IMR-90 (cell line): ENCODE data around the gene RAB34.
"Not testable (repeated sequence)": the region's sequence is repeated elsewhere in the genome, so short reads cannot be mapped to it uniquely, and the experiment has no call there.

Source experiments
- CEBPB ChIP-seq: IDR thresholded peaks from 2 replicates; pipeline ENCODE4 v1.6.1; 2012; ENCODE audit warnings: low read depth, low read length, improper control_type of control experiment
- MAFK ChIP-seq: IDR thresholded peaks from 2 replicates; pipeline ENCODE4 v1.6.1; 2012; ENCODE audit warnings: low read depth, low read length, improper control_type of control experiment
- MXI1 ChIP-seq: IDR thresholded peaks from 2 replicates; pipeline ENCODE4 v1.6.1; 2012; ENCODE audit warnings: low read depth, mild to moderate bottlenecking, low read length, moderate library complexity, borderline replicate concordance
- POLR2A ChIP-seq: IDR thresholded peaks from 2 replicates; pipeline ENCODE4 v1.6.1; 2012; ENCODE audit warnings: mild to moderate bottlenecking, low read depth, low read length
- TF ChIP-seq, protein P1 (sequence below): fragments of 150-350 bp; IDR thresholded peaks from 2 replicates; pipeline ENCODE4 v1.6.1; 2016; ENCODE audit warnings: low read depth, mild to moderate bottlenecking, low read length, moderate library complexity, borderline replicate concordance
- TF ChIP-seq, protein P2 (sequence below): conservative IDR thresholded peaks from 2 replicates; pipeline ENCODE4 v1.5.1; 2012; ENCODE audit warnings: mild to moderate bottlenecking, low read depth, low read length, improper control_type of control experiment

GRCh38 chr17:28723836-28724499 is 6.3 kb upstream of the RAB34 start:
- TF ChIP-seq, protein P1, sequence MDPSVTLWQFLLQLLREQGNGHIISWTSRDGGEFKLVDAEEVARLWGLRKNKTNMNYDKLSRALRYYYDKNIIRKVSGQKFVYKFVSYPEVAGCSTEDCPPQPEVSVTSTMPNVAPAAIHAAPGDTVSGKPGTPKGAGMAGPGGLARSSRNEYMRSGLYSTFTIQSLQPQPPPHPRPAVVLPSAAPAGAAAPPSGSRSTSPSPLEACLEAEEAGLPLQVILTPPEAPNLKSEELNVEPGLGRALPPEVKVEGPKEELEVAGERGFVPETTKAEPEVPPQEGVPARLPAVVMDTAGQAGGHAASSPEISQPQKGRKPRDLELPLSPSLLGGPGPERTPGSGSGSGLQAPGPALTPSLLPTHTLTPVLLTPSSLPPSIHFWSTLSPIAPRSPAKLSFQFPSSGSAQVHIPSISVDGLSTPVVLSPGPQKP, result not testable (repeated sequence)
- TF ChIP-seq MXI1, POLR2A, MAFK, CEBPB: not testable (repeated sequence)
- TF ChIP-seq, protein P2, sequence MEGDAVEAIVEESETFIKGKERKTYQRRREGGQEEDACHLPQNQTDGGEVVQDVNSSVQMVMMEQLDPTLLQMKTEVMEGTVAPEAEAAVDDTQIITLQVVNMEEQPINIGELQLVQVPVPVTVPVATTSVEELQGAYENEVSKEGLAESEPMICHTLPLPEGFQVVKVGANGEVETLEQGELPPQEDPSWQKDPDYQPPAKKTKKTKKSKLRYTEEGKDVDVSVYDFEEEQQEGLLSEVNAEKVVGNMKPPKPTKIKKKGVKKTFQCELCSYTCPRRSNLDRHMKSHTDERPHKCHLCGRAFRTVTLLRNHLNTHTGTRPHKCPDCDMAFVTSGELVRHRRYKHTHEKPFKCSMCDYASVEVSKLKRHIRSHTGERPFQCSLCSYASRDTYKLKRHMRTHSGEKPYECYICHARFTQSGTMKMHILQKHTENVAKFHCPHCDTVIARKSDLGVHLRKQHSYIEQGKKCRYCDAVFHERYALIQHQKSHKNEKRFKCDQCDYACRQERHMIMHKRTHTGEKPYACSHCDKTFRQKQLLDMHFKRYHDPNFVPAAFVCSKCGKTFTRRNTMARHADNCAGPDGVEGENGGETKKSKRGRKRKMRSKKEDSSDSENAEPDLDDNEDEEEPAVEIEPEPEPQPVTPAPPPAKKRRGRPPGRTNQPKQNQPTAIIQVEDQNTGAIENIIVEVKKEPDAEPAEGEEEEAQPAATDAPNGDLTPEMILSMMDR, result not testable (repeated sequence)
